Neutrophil (primary cell): Measurements from ENCODE around the gene FPR1.

ENCODE experiments used
- H3K27ac ChIP-seq: fragments of 200-600 bp; sonication (generic); 2 replicates; pipeline ENCODE4 v1.5.1; 2016; ENCODE audit warnings: mild to moderate bottlenecking, moderate library complexity
- H3K27me3 ChIP-seq: fragments of 200-600 bp; sonication (generic); 2 replicates; pipeline ENCODE4 v1.6.0; 2016; ENCODE audit warnings: mild to moderate bottlenecking
- H3K36me3 ChIP-seq: fragments of 200-600 bp; sonication (generic); 2 replicates; pipeline ENCODE4 v1.5.1; 2017
- H3K4me1 ChIP-seq, 2 experiments: fragments of 200-600 bp in 1 of 2; sonication (generic) in 1 of 2; 1 replicate in 1 of 2; 2 replicates in 1 of 2; pipeline versions ENCODE4 v1.5.1 to v1.6.1; 2013 to 2016; ENCODE audit warnings: low read depth in 1 of 2, low read length in 1 of 2, mild to moderate bottlenecking in 1 of 2, moderate library complexity in 1 of 2; ENCODE audit not compliant: control insufficient read depth in 1 of 2, insufficient read depth in 1 of 2
- H3K4me3 ChIP-seq, 2 experiments: fragments of 200-600 bp in 1 of 2; sonication (generic) in 1 of 2; 1 replicate in 1 of 2; 2 replicates in 1 of 2; pipeline ENCODE4 v1.5.1; 2013 to 2016; ENCODE audit warnings: low read depth in 1 of 2, low read length in 1 of 2, mild to moderate bottlenecking in 1 of 2, moderate library complexity in 1 of 2
- H3K9me3 ChIP-seq: fragments of 200-600 bp; sonication (generic); 2 replicates; pipeline ENCODE4 v1.5.1; 2016
- TF ChIP-seq, protein P1 (sequence below): fragments of 200-600 bp; sonication (generic); IDR thresholded peaks from 2 replicates; pipeline ENCODE4 v1.5.1; 2016; ENCODE audit warnings: antibody characterized with exemption

FPR1 gene

DNA sequence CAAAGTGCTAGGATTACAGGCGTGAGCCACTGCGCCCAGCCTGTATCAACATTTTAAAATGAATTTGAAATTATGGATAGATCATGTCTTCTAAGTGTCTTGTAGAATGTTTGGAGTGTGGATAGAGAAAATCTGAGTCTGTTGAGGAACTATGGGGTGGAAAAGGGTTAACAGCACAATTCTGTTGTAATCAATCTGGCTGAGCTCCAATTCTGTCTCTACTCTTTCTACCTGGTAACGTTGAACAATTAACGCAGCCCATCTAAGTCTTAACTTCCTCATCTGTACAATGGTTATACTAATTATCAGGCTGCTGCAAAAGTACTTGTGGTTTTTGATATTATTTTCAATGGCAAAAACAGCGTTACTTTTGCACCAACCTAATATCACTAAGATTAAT lies 13.4 kb upstream of the FPR1 start:
- H3K9me3 ChIP-seq, result no peaks in the 10 kb centered on the region
- peaks cover 77 to 98% of the 10 kb centered on the region in 2 experiments for H3K4me1 ChIP-seq
- peaks cover 51% of the 10 kb centered on the region for H3K36me3 ChIP-seq
- H3K27me3 ChIP-seq, result no peaks in the 10 kb centered on the region
- peak overlapping the region; percentile 99 for H3K27ac ChIP-seq
- H3K4me3 ChIP-seq, result peak overlapping the region; percentile 65 to 84
- TF ChIP-seq, protein P1, sequence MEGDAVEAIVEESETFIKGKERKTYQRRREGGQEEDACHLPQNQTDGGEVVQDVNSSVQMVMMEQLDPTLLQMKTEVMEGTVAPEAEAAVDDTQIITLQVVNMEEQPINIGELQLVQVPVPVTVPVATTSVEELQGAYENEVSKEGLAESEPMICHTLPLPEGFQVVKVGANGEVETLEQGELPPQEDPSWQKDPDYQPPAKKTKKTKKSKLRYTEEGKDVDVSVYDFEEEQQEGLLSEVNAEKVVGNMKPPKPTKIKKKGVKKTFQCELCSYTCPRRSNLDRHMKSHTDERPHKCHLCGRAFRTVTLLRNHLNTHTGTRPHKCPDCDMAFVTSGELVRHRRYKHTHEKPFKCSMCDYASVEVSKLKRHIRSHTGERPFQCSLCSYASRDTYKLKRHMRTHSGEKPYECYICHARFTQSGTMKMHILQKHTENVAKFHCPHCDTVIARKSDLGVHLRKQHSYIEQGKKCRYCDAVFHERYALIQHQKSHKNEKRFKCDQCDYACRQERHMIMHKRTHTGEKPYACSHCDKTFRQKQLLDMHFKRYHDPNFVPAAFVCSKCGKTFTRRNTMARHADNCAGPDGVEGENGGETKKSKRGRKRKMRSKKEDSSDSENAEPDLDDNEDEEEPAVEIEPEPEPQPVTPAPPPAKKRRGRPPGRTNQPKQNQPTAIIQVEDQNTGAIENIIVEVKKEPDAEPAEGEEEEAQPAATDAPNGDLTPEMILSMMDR, result no peak

DNA sequence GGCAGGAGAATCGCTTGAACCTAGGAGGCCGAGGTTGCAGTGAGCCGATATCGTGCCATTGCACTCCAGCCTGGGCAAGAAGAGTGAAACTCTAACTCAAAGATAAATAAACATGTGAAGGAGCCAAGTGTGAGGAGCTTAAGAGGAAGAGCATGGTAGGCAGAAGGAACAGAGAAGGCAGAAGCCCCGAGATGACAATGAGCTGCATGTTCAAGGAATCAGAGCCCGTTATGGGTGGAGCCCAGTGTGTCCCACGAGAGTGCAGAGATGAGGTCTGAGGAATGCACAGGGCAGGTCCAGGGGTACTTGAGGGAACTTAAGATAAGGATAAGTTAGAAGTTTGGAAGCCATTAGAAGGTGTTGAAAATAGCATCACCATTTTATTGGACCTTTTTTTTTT lies 10.0 kb upstream of the FPR1 start:
- peak overlapping the region; percentile 65 to 84 for H3K4me3 ChIP-seq

GRCh38 chr19:51760697-51761356 lies 9.1 kb upstream of the FPR1 start, which contains the start of gene FPR2:
Gene FPR2, plus strand, starts transcription at chr19:51761180. Its CDS starts 7,479 bp downstream, at chr19:51768659.
- peak within 1 kb of the TSS; percentile 65 to 84 for H3K4me3 ChIP-seq
- TF ChIP-seq, protein P1, result no peak

More for the DNA sequence above, 10.0 kb upstream of the FPR1 start:
- Histone ChIP-seq H3K4me1 (peaks cover 53 to 74% of the 10 kb centered on the region in 2 experiments), H3K27me3 (no peaks in the 10 kb centered on the region), H3K36me3 (peaks cover 22% of the 10 kb centered on the region), H3K27ac (peak overlapping the region; percentile 99), H3K9me3 (no peaks in the 10 kb centered on the region)
- TF ChIP-seq, protein P1, result no peak

GRCh38 chr19:51755571-51755970 lies 3.9 kb upstream of the FPR1 start:
- no peaks in the 10 kb centered on the region for H3K27me3 ChIP-seq
- H3K27ac ChIP-seq, result peak overlapping the region; percentile 95
- H3K4me3 ChIP-seq, result peak overlapping the region; percentile 88 to 100
- H3K36me3 ChIP-seq, result peaks cover 3% of the 10 kb centered on the region
- H3K4me1 ChIP-seq, result peaks cover 66 to 70% of the 10 kb centered on the region in 2 experiments
- TF ChIP-seq, protein P1, result no peak
- H3K9me3 ChIP-seq, result no peaks in the 10 kb centered on the region

More at GRCh38 chr19:51760697-51761356, 9.1 kb upstream of the FPR1 start, which contains the start of gene FPR2:
- H3K9me3 ChIP-seq, result no peaks in the 10 kb centered on the region
- peaks cover 53 to 74% of the 10 kb centered on the region in 2 experiments for H3K4me1 ChIP-seq
- H3K27me3 ChIP-seq, result no peaks in the 10 kb centered on the region
- H3K36me3 ChIP-seq, result peaks cover 13% of the 10 kb centered on the region
- peak within 1 kb of the TSS; percentile 99 for H3K27ac ChIP-seq

DNA sequence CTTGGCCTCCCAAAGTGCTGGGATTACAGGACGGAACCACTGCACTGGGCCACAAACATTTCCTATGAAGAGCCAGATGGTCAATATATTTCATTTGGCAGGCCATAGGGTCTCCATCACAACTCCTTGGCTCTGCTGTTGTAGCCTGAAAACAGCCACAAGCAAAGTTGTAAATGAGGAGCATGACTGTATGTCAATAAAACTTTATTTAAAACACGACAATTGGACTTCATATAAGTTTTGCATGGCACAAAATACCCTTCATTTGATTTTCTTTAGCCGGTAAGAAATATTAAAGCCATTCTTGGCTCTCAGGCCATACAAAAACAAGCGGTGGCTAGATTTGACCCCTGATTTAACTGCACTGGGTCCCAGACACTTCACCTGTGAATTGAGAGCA lies 3.1 kb upstream of the FPR1 start:
- TF ChIP-seq, protein P1, result no peak
- Histone ChIP-seq H3K36me3 (peaks cover 11% of the 10 kb centered on the region), H3K4me3 (peak overlapping the region; percentile 88 to 100), H3K27ac (peak overlapping the region; percentile 95), H3K9me3 (no peaks in the 10 kb centered on the region), H3K4me1 (peaks cover 58 to 66% of the 10 kb centered on the region in 2 experiments), H3K27me3 (no peaks in the 10 kb centered on the region)
